HG03095 (cell line): ENCODE measurements around the gene MYOG.

Experiments
- ATAC-seq: cut with Tn5 transposase; IDR thresholded peaks from one replicate; pipeline ENCODE4 v1.9.1; 2021; ENCODE audit warnings: moderate library complexity; ENCODE audit not compliant: unreplicated experiment

The MYOG gene

GRCh38 chr1:203048555-203049051 lies 37.2 kb downstream of the MYOG start:
- no peak for ATAC-seq

- ATAC-seq, result no peak
Observed at GRCh38 chr1:203048086-203048485, 37.7 kb downstream of the MYOG start.

- ATAC-seq, result no peak
Observed at GRCh38 chr1:203046984-203047630, 38.7 kb downstream of the MYOG start.

- ATAC-seq, result no peak
Observed at GRCh38 chr1:203045821-203046594, 39.8 kb downstream of the MYOG start.

GRCh38 chr1:203045336-203045735 lies 40.5 kb downstream of the MYOG start:
- ATAC-seq, result no peak

GRCh38 chr1:203044546-203045250 lies 41.1 kb downstream of the MYOG start:
- no peak for ATAC-seq

GRCh38 chr1:203043830-203044545 lies 41.8 kb downstream of the MYOG start:
- no peak for ATAC-seq

GRCh38 chr1:203041351-203041932 lies 44.4 kb downstream of the MYOG start:
- no peak for ATAC-seq

- no peak for ATAC-seq
Observed at GRCh38 chr1:203040513-203041275, 45.1 kb downstream of the MYOG start.

- no peak for ATAC-seq
Observed at GRCh38 chr1:203039609-203040512, 46.0 kb downstream of the MYOG start.

GRCh38 chr1:203038891-203039608 lies 46.8 kb downstream of the MYOG start:
- ATAC-seq, result no peak

- peak; percentile 55 for ATAC-seq
Observed at GRCh38 chr1:203038217-203038741, 47.5 kb downstream of the MYOG start.

- no peak for ATAC-seq
Observed at GRCh38 chr1:203037509-203038190, 48.2 kb downstream of the MYOG start.

- ATAC-seq, result no peak
Observed at GRCh38 chr1:203036537-203036936, 49.3 kb downstream of the MYOG start.

- ATAC-seq, result no peak
Observed at GRCh38 chr1:203036135-203036534, 49.7 kb downstream of the MYOG start.

GRCh38 chr1:203035111-203036000 lies 50.5 kb downstream of the MYOG start:
- no peak for ATAC-seq
